NCI-H1930 (cell line): ENCODE data around the gene DSCAML1.

Source experiments
- DNase-seq, 2 experiments: peaks; one replicate each; lab custom pipeline; 2025; lab: John Stamatoyannopoulos, UW

DSCAML1 gene

DNA sequence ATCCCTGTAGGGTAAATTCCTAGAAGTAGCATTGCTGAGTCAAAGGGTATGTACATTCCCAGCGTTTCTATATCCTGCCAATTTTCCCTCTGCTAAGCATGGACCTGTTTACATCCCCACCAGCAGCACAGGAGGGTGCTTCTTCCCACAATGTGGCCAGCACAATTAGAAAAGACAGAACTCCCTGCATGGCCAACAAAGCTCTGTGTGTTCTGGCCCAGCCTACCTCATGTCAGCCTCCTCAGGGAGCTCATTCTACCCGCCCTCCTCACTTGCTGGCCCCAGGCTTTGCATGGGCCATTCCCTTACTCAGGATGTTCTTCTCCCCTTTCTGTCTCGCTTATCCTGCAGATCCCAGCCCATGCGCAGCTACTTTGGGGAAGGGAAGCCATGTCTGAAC, 186.1 kb downstream of the DSCAML1 start:
- no peak for DNase-seq

DNA sequence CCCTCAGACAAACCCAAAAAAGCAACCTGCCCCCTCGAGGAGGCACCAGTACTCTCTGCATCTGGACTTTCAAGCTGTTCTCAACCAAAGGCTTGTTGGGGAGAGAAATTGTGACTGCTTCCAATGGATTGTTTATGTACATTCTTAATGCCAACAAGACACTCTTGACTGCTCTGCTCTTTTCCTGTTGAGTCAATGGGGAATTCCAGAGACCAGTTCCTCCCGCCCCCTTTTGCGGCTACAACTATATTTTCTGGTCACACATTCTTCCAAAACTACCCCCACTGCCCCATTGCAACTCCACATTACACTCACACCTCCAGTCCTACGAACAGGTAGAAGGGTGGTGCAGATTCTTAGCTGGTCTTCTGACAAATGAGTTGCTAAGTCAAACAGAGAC, 187.0 kb downstream of the DSCAML1 start:
- DNase-seq = no peak

DNA sequence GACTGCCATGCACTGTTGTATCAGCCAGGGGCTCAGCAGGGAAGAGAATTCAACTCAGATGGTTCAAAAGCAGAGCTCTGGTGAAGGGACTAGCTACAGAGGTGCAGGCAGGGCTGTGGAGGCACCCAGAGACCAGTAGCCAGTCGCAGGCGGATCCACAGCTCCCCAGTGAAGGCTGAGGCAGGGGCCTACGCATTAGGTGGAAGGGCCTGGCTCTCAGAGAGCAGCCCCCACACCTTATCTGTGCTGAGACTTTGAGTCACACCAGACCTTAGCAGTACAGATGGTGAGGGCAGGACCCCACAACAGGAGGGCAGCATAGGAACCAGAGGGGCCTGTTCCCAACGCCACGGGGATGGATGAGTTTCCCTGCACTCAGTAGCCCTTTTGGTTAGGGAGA, 189.6 kb downstream of the DSCAML1 start:
- no peak for DNase-seq

DNA sequence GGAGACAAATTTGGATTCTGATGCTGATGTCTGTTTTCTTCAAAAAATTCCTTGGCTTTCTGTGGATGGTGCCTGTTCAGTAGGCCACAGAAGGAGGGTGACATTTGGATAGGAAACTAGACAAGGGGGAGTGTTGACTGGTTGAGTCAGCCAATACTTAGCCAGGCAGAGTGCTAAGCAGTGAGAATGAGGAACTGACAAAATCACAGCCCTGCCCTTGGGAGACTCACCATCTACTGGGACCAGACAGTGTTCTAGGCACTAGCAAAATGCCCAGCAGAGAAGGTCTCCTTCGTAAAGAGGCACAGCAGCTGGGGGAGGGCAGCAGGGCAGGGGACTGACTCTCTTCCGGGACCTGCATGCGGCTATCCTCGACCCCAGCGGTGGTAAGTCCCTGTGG, 190.2 kb downstream of the DSCAML1 start:
- DNase-seq = no peak

DNA sequence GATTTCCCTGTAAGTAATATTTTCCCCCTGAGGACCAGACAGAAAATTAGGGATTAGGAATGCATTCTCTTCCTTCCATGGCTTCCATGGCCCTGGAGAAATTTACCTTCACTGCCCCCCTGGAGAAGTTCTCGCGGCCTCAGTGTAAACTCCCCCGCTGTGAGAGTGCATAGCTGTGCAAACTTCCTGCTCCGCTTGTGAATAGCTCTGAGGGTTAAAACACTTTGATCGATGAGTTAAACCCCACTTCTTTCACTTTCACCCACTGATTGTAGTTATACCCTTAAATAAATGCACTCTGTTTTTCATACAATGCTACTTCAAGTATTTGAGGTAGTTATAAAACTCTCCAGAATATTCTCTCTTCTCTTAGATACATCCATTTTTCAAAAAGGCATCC, 190.8 kb downstream of the DSCAML1 start:
- no peak for DNase-seq

DNA sequence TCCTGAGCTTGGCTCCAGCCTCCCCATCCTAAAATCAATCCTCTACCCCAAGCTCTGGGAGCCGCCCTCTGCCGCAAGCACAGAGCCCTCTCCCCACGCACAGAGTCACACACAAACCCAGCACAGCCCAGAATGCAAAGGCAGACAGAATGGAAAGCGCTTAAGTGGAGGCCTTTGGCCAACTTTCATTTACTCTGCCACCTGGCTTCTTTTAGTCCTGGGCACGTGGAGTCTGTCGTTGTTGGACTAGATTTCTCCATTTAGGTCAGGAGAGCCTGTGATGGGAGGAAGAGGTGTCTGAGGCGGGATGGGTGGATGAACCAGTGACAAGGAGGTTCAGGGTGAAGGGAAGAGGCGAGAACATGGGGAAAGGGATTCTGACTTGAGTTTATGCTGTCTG, 191.7 kb downstream of the DSCAML1 start:
- DNase-seq = no peak

DNA sequence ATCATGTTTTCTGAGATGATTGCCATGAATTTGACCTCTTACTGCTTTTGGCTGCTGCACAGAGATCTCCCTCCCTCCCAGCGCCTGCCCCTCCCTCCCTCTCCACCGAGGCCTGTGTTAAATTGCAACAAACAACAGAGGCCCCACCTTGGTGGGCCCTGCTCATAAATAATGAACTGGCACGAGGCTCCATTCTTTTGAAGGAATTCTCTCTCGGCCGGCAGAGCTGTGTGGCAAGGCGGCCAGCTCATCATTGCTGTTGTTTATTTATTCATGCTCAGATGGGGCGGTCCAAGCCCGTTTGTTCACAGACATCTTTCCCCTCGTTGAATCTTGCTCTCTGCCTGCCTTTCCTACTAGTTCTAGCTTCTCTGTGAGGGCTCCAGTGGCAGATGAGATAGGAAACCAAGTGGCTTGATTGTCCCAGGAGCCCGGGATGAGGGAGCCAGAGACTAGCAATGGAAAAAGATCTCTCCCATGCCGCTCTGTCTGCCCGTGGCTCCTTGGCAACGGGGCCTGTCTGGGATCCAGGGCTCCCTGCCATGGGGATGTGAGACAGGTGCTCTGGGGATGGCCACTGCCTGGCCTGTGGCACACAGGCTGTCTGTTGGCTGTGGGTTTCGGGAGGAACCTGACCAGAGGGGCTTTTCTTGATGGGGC, 192.6 kb downstream of the DSCAML1 start:
- no peak for DNase-seq

DNA sequence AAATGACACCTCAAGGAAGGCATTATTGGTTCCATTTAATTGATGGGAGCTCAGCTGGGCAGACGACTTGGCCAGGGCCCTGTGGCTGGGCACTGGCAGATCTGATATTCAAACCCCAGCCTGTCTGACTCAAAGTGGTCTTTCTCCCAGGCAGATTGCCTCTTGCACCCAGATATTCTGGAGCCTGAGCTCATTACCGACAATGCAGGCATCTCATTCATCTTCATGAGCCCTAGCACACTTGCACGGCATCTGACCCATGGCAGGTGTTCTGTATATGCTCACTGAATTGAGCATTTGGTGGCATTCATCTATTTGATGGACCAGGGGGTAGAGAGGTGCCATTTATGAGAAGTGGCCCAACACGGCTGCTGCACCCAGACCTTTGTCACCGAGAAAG, 193.1 kb downstream of the DSCAML1 start:
- no peak for DNase-seq

DNA sequence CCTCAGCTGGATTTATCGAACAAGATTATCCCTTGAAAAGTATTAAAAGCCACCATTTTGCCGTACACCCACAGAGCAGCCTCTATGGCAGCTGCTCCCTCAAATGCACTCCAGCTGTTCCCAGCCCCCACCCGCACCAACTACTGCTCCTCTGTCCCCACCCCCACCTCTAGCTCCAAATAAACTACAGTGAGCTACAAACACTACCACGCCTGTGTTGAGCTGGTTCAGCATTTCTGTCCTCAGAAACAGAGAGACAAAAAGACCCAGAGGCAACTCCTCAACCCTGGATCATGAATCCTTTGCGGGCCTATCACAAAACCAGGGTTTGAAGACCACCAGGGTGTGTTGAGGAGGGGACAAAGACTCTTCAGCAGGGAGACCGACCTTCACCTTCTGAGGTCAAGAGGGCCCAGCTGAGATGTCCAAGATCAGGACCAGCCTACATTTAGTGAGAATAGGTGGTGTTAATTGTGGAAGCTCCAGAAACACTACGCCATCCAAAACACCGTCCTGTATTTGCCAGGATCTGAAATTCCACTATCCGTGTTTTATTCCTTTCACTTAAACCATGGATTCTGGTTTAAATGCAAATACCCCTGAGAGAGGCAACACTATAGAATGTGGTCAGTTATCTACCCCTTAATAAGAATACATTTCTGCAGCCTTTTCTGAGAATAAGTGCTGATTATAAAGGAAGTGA, 195.9 kb downstream of the DSCAML1 start:
- DNase-seq = no peak

DNA sequence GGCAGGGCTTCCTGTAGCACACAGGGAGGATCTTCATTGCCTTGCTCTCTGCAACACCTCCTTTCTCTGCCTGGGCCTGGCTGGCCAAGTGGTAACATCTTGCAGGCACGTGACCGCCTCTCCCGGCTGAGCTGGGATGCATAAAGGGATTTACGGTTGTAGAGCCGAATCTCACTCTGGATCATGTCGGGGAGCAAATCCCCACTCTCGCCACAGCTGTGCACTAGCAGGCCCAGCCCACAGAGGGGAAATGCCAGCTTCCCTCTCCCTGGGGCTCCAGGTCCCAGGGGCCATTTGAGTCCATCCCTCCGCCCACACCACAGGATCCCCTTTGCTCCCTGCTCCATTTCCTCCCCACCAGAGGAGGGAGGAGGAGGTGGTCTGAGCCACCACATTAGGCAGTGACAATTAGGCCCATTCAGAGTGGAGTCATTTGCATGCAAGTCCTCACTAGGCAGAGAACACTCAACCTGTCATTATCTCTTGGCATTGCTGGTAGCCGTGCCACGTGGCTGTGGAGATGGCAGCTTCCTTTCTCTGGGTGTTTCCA, 196.7 kb downstream of the DSCAML1 start:
- DNase-seq = no peak

DNA sequence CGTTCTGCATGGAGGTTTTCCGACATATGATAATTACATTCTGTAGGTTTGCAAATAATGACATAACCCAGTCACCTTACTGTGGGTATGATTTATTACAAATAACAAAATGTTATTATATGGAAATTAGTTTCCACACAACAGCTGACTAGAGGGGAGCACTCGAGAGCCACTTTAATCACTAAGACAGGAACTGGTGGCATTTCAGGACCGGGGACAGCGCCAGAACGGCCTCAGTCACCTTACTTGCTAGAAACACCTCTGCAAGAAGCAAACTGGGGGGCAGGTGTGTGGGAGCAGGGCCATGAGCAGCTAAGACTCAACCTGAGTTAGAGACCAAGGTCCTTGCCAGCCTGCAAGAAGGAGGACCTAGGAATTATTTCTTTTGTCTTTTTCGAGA, 199.9 kb downstream of the DSCAML1 start:
- no peak for DNase-seq

DNA sequence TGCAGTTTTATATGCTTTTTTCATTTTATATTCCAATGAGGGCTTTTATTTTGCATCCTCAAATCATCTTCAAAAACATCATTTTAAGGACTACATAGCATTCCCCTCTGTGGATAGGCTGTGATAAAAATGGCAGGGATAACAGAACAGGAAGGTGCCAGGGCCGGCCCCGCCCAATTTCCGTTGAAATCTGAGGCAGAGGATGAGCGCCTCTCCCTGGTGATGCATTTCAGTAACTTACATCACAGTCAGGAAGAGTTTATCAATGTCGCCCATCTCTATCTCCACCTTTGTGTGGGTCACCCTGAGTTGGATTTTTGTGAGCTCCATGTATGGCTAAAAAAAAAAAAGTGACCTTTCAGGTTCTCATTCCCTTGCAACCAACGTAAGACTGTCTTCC, 201.6 kb downstream of the DSCAML1 start:
- no peak for DNase-seq

DNA sequence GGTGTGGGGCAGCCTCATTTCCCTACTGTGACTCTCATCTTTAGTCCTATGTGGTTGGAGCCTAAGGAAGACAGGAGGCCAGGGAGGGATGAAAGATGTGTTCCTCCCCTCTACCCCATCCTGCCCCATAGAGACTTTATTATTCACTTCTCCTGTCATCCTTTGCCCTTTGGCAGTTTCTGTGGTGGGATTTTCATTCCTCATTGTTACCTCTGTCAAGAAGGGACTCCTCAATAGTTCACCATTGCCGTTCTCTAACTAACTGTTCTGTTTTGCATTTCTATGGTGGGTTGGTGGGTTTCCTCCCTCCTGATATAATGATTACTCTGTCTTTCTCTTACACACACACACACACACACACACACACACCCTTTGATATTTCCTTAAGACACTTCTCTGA, 202.3 kb downstream of the DSCAML1 start:
- DNase-seq = no peak

DNA sequence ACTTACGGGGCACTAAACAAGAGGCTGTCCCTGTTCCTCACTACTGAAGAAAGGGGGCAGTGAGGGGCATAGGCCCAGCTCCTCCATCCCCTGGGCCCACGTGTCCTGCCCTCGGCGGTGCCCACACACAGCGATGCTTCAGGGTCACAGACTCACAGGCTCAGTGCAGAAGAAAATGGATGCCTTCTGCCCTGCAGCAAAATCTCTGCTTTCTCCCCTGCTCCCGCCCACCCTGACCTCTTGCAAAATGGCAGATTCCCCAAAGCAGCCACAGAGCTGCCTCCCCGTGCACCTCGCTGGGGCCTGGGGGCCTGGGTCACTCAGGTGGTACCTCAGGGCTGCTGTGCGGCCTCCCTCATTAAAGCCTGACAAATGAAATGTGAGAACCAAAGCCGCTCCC, 204.0 kb downstream of the DSCAML1 start:
- no peak for DNase-seq

DNA sequence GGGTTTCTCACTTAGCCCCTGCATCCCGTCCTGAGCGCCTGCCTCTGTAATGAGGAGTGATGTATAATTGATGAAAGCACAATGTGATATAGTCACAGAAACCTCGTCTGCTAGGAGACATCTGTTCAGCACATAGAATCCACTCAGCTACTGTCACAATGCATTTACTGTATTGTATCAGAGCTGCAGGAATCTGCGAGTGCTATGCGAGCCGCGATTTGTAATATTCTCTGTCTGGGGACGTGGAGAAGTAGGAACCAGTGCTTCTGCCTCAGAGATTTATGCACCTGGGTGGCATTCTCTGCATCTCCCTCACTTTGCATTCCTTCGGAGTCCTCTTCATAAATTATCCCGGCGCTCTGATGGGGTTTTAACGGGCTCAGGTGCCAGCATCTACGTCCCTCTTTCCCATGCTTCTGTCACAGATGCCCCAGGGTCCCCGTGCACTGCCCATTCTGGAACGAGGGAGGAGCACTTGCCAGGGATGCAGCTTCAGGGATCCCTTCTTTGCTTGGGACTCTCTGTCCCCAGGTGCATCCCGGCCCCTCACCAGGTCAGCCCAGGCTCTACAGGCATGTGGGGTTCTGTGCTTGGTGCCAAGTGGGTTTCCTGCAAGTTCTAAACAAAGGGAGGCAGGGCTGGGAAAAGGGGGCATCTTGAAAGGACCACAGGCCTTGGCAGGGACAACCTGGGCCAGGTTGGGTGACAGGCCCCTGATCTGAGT, 205.5 kb downstream of the DSCAML1 start:
- no peak for DNase-seq

DNA sequence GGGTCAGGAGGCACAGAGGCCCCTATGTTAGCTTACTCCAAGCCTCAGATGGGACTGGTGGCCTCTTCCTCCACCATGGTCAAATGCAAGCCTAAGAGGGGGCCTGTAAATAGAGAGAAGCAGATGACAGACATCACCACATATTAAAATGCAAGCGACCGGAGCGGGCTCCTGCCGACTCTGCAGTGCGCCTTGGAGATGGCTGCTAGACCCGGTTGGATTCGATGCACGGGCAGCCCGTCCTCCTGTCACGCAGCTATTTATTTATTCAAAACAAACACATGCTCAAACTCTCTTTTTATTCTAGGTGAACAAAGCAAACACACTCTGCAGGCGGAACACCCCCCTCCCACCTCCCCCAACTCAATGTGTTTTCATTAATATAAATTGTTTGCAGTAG, 208.0 kb downstream of the DSCAML1 start:
- peak in 1 of 2 experiments; percentile 14 for DNase-seq

DNA sequence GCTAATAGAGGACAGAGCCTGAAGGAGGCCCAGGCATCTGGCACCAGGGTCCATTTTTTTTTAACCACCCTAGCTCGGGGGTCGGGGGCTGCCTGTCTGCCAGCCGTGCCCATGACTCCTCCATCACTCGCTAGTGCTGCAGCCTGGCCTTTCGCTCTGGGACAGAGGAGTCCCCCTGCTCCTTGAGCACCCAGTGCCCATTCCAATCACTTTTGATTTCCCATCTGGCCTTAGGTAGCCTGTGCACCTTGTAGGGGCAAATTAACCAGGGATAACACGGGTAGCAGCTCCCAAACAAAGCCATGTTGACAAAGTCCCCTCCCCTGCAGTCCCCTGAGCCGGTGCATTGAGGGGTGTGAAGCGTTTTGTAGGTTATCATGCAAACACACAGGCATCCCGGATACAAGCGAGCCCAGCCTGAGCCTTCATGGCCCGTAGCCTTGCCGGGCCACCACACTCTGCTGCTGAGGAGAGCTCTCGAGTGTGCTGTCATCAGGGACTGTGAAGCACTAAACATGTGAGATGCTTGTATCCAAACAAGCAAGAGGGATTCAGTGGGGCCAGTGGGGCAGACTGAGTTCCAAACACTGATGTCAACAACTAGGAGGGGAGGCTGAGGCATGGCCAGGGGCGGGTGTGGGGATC, 208.7 kb downstream of the DSCAML1 start:
- no peak for DNase-seq

DNA sequence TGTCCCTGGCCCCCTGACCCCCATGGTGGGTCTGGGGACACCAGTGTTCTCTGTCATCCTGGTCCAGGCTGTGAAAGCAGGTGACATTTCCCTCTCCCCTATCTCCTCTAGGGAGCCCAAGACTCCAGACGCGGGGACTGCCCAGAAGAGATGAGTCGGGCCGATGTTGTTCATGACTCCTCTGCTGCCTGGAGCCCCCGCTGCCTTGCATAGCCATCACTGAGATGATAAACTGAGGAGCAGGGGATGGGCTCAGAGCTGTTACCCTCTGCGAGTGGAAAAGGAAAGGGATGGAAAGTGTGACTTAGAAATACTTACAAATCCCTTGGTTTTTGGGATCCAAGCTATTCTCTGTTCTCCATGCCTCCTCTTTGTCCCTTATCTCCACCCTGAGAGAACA, 209.6 kb downstream of the DSCAML1 start:
- no peak for DNase-seq

DNA sequence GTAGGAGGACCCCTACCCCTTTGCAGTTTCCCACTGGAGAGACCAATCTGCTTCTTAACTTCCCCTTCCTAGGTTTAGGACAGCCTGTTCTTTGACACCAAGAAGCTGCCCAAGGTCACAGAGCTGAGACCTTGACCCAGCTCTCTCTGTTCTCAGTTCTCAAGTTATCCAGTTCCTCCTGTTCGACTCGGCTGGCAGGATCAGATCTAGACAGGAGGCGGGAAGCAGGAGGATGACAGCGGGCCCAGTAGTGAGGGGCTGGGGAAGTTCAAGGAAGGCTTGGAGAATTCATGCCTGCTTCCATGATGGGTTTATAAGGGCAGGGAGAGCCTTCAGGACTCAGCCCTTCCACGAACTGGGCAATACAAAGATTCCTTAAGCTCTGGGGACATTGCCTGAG, 210.6 kb downstream of the DSCAML1 start:
- DNase-seq = no peak

DNA sequence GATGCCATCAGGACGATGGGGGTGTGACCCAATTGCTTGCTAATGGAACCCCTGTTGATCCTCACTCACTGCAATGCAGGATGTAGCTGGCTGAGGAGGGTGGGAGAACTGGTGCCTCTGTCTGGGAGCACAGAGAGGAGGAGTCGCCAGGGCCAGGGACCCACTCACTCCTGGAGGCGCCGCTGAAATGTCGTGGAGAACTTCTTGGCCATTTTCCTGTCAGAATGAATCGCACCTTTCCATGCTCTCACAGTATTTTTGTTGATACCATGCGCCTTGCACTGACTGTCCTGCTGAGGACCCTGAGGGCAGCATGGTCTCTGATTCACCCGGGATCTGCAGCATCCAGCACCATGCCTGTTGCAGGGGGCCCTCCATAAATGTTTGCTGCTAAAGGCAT, 211.4 kb downstream of the DSCAML1 start:
- DNase-seq = no peak

DNA sequence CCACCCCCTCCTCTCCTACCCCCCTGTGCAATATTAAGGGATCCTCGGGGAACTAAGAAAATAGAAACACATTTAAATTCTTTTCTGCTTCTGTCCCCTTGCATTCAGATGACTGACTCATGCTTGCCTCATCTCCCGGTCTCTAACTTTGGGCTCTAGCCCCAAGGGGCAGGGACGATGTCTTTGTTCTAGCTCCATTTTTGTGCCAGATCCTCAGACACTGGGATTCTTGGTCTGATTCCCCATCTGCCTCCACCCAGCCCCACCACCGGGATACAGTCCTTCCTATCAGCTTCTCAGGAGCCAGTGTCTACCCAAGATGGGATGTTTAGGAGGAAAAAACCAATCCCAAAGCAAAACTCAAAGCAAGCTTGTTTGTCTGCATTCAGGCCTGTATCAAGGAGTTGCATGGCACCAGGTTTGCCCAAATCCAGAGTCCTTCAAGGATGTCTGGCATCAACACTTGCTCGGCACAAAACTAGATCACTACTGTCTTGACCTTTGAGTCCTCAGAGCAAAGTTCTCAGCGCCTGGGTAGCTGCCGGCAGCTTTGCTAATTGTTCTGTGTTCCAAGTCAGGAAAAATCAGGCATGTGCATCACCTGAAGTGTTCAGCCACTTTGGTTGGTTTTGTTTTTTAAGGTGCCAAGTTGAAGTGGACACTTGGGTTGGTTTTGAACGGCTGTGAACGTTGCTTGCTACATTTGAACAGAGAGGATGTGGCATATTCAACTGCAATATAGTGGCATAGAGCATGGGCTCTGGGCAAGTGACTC, 212.8 kb downstream of the DSCAML1 start:
- DNase-seq = no peak
